ENCODE measurements around the gene MCRIP1.

GRCh38 chr17:81879121-81879520, 46.0 kb upstream of the MCRIP1 start:
- no peak for TF ChIP-seq EZH2 (IDR thresholded peaks at IDR 0.05; ENCODE audit: insufficient read depth, poor library complexity, severe bottlenecking)
- TF ChIP-seq EZH2phosphoT487 (IDR thresholded peaks at IDR 0.05; ENCODE audit: insufficient read depth, low read depth): no peak
